Measurements from ENCODE around the gene CEBPG. TPM values are rescaled to one million over a fixed set of nuclear protein-coding genes. Genes with fewer than 3 reads are reported as not detected.

Gene CEBPG
- total and polyA plus RNA-seq, 3 experiments from 2014 or later, result 12.3 to 27.9 (median 27.8) TPM

GRCh38 chr19:33358408-33358807 is 15.1 kb upstream of the CEBPG start:
- H3K4me3 ChIP-seq (ENCODE audit: low read length), result no peak overlapping the region
- peaks cover 14 to 42% of the 10 kb centered on the region in 2 donors for H3K27me3 Mint-ChIP-seq
- peaks cover 2 to 11% (median 6%) of the 10 kb centered on the region in 5 donors for H3K9me3 Mint-ChIP-seq
- no peaks in the 10 kb centered on the region for H3K36me3 Mint-ChIP-seq
- ChIA-PET POLR2A (no interaction called here), CTCF (no interaction called here)
- no peaks in the 10 kb centered on the region for H3K36me3 ChIP-seq (ENCODE audit: insufficient read depth, low read length)
- no peaks in the 10 kb centered on the region for H3K27me3 ChIP-seq (ENCODE audit: insufficient read depth, low read length, poor library complexity, severe bottlenecking)
- no peaks in the 10 kb centered on the region for H3K4me1 ChIP-seq (ENCODE audit: insufficient read depth, low read length)
- no peak for DNase-seq
- H3K27ac ChIP-seq (ENCODE audit: low read depth, low read length), result no peak overlapping the region
- H3K4me3 Mint-ChIP-seq, result no peak overlapping the region
- no peaks in the 10 kb centered on the region for H3K4me1 Mint-ChIP-seq
- H3K27ac Mint-ChIP-seq, result no peak overlapping the region
- H3K9me3 ChIP-seq (ENCODE audit: low read length), result no peaks in the 10 kb centered on the region

GRCh38 chr19:33359581-33359980 is 13.9 kb upstream of the CEBPG start:
- no peak for DNase-seq
- no peak overlapping the region for H3K4me3 ChIP-seq (ENCODE audit: low read length)
- Mint-ChIP-seq H3K9me3 (peaks cover 2 to 11% (median 6%) of the 10 kb centered on the region in 5 donors), H3K4me1 (no peaks in the 10 kb centered on the region), H3K27ac (no peak overlapping the region), H3K27me3 (peaks cover 14 to 48% of the 10 kb centered on the region in 2 donors), H3K4me3 (no peak overlapping the region), H3K36me3 (no peaks in the 10 kb centered on the region)
- ChIA-PET CTCF (no interaction called here), POLR2A (no interaction called here)
- H3K27me3 ChIP-seq (ENCODE audit: insufficient read depth, low read length, poor library complexity, severe bottlenecking), result no peaks in the 10 kb centered on the region
- no peaks in the 10 kb centered on the region for H3K4me1 ChIP-seq (ENCODE audit: insufficient read depth, low read length)
- H3K27ac ChIP-seq (ENCODE audit: low read depth, low read length), result no peak overlapping the region
- no peaks in the 10 kb centered on the region for H3K9me3 ChIP-seq (ENCODE audit: low read length)
- no peaks in the 10 kb centered on the region for H3K36me3 ChIP-seq (ENCODE audit: insufficient read depth, low read length)

GRCh38 chr19:33362508-33363228 is 10.8 kb upstream of the CEBPG start:
- POLR2A ChIA-PET, result no interaction called here
- Histone ChIP-seq H3K36me3 (ENCODE audit: insufficient read depth, low read length) (no peaks in the 10 kb centered on the region), H3K27me3 (ENCODE audit: insufficient read depth, low read length, poor library complexity, severe bottlenecking) (no peaks in the 10 kb centered on the region), H3K4me1 (ENCODE audit: insufficient read depth, low read length) (no peaks in the 10 kb centered on the region), H3K9me3 (ENCODE audit: low read length) (no peaks in the 10 kb centered on the region), H3K27ac (ENCODE audit: low read depth, low read length) (no peak overlapping the region), H3K4me3 (ENCODE audit: low read length) (no peak overlapping the region)
- Mint-ChIP-seq H3K27me3 (peaks cover 8 to 36% of the 10 kb centered on the region in 2 donors), H3K27ac (peak overlapping the region in 1 of 8 donors; percentile 7), H3K4me3 (no peak overlapping the region), H3K36me3 (no peaks in the 10 kb centered on the region), H3K4me1 (no peaks in the 10 kb centered on the region), H3K9me3 (no peaks in the 10 kb centered on the region)
- no peak for DNase-seq
- CTCF ChIA-PET, result interaction anchor here (1.2 kb wide), 1 partner anchor 10 kb away, joined by 3 read pairs; the partner anchor contains the start of gene CEBPG

- Histone ChIP-seq H3K27me3 (ENCODE audit: insufficient read depth, low read length, poor library complexity, severe bottlenecking) (no peaks in the 10 kb centered on the region), H3K4me1 (ENCODE audit: insufficient read depth, low read length) (no peaks in the 10 kb centered on the region), H3K27ac (ENCODE audit: low read depth, low read length) (no peak overlapping the region), H3K36me3 (ENCODE audit: insufficient read depth, low read length) (no peaks in the 10 kb centered on the region), H3K9me3 (ENCODE audit: low read length) (no peaks in the 10 kb centered on the region), H3K4me3 (ENCODE audit: low read length) (no peak overlapping the region)
- ChIA-PET POLR2A (no interaction called here), CTCF (interaction anchor here (1.2 kb wide), 1 partner anchor 10 kb away, joined by 3 read pairs; the partner anchor contains the start of gene CEBPG)
- no peak overlapping the region for H3K4me3 Mint-ChIP-seq
- DNase-seq, result no peak
- H3K27me3 Mint-ChIP-seq, result peaks cover 6 to 31% of the 10 kb centered on the region in 2 donors
- H3K27ac Mint-ChIP-seq, result peak overlapping the region in 1 of 8 donors; percentile 16
- no peaks in the 10 kb centered on the region for H3K36me3 Mint-ChIP-seq
- H3K4me1 Mint-ChIP-seq, result no peaks in the 10 kb centered on the region
- H3K9me3 Mint-ChIP-seq, result no peaks in the 10 kb centered on the region
Observed at GRCh38 chr19:33363476-33363875, 10.0 kb upstream of the CEBPG start.

GRCh38 chr19:33365691-33366090 is 7.8 kb upstream of the CEBPG start:
- Histone ChIP-seq H3K27me3 (ENCODE audit: insufficient read depth, low read length, poor library complexity, severe bottlenecking) (no peaks in the 10 kb centered on the region), H3K4me1 (ENCODE audit: insufficient read depth, low read length) (no peaks in the 10 kb centered on the region), H3K27ac (ENCODE audit: low read depth, low read length) (no peak overlapping the region), H3K9me3 (ENCODE audit: low read length) (no peaks in the 10 kb centered on the region), H3K4me3 (ENCODE audit: low read length) (no peak overlapping the region), H3K36me3 (ENCODE audit: insufficient read depth, low read length) (no peaks in the 10 kb centered on the region)
- Mint-ChIP-seq H3K27me3 (peaks cover 6 to 25% of the 10 kb centered on the region in 2 donors), H3K27ac (no peak overlapping the region), H3K4me1 (no peaks in the 10 kb centered on the region), H3K4me3 (no peak overlapping the region), H3K36me3 (no peaks in the 10 kb centered on the region), H3K9me3 (no peaks in the 10 kb centered on the region)
- no peak for DNase-seq
- CTCF ChIA-PET, result no interaction called here
- POLR2A ChIA-PET, result no interaction called here

GRCh38 chr19:33366127-33366526 is 7.4 kb upstream of the CEBPG start:
- H3K27ac Mint-ChIP-seq, result no peak overlapping the region
- DNase-seq, result no peak
- no peak overlapping the region for H3K27ac ChIP-seq (ENCODE audit: low read depth, low read length)
- H3K36me3 ChIP-seq (ENCODE audit: insufficient read depth, low read length), result no peaks in the 10 kb centered on the region
- H3K4me3 Mint-ChIP-seq, result no peak overlapping the region
- H3K4me3 ChIP-seq (ENCODE audit: low read length), result no peak overlapping the region
- ChIA-PET CTCF (no interaction called here), POLR2A (no interaction called here)
- H3K4me1 Mint-ChIP-seq, result no peaks in the 10 kb centered on the region
- no peaks in the 10 kb centered on the region for H3K27me3 ChIP-seq (ENCODE audit: insufficient read depth, low read length, poor library complexity, severe bottlenecking)
- H3K9me3 ChIP-seq (ENCODE audit: low read length), result no peaks in the 10 kb centered on the region
- H3K9me3 Mint-ChIP-seq, result no peaks in the 10 kb centered on the region
- H3K4me1 ChIP-seq (ENCODE audit: insufficient read depth, low read length), result no peaks in the 10 kb centered on the region
- no peaks in the 10 kb centered on the region for H3K36me3 Mint-ChIP-seq
- H3K27me3 Mint-ChIP-seq, result peaks cover 6 to 24% of the 10 kb centered on the region in 2 donors

- Histone ChIP-seq H3K4me1 (ENCODE audit: insufficient read depth, low read length) (no peaks in the 10 kb centered on the region), H3K4me3 (ENCODE audit: low read length) (no peak overlapping the region), H3K9me3 (ENCODE audit: low read length) (no peaks in the 10 kb centered on the region), H3K27ac (ENCODE audit: low read depth, low read length) (no peak overlapping the region), H3K27me3 (ENCODE audit: insufficient read depth, low read length, poor library complexity, severe bottlenecking) (no peaks in the 10 kb centered on the region), H3K36me3 (ENCODE audit: insufficient read depth, low read length) (no peaks in the 10 kb centered on the region)
- no peak for DNase-seq
- peaks cover 4 to 18% of the 10 kb centered on the region in 2 donors for H3K27me3 Mint-ChIP-seq
- H3K9me3 Mint-ChIP-seq, result no peaks in the 10 kb centered on the region
- H3K4me1 Mint-ChIP-seq, result no peaks in the 10 kb centered on the region
- no peak overlapping the region for H3K27ac Mint-ChIP-seq
- ChIA-PET CTCF (no interaction called here), POLR2A (no interaction called here)
- H3K36me3 Mint-ChIP-seq, result no peaks in the 10 kb centered on the region
- H3K4me3 Mint-ChIP-seq, result no peak overlapping the region
Observed at GRCh38 chr19:33366897-33367296, 6.6 kb upstream of the CEBPG start.

GRCh38 chr19:33368074-33368864 is 5.2 kb upstream of the CEBPG start:
- Histone ChIP-seq H3K4me3 (ENCODE audit: low read length) (no peak overlapping the region), H3K27ac (ENCODE audit: low read depth, low read length) (no peak overlapping the region), H3K27me3 (ENCODE audit: insufficient read depth, low read length, poor library complexity, severe bottlenecking) (no peaks in the 10 kb centered on the region), H3K36me3 (ENCODE audit: insufficient read depth, low read length) (no peaks in the 10 kb centered on the region), H3K9me3 (ENCODE audit: low read length) (no peaks in the 10 kb centered on the region), H3K4me1 (ENCODE audit: insufficient read depth, low read length) (no peaks in the 10 kb centered on the region)
- Mint-ChIP-seq H3K27me3 (peaks cover 0 to 9% of the 10 kb centered on the region in 2 donors), H3K36me3 (no peaks in the 10 kb centered on the region), H3K4me1 (peaks cover 3 to 6% (median 4%) of the 10 kb centered on the region in 3 donors), H3K9me3 (no peaks in the 10 kb centered on the region), H3K27ac (no peak overlapping the region), H3K4me3 (peak overlapping the region in 1 of 7 donors; percentile 64)
- ChIA-PET POLR2A (no interaction called here), CTCF (interaction anchor here (0.9 to 1.0 kb wide), 2 partner anchors 14 to 224 kb away, joined by 3 read pairs; no protein-coding TSS in a partner anchor)
- no peak for DNase-seq

Data from CD8-positive, alpha-beta memory T cell (primary cell).